ENCODE measurements around the gene NSMCE1. TPM values are rescaled to one million over a fixed set of nuclear protein-coding genes. Genes with fewer than 3 reads are reported as not detected.
A peak's percentile ranks its signal among the peaks of the same experiment; 100 is the strongest.

Gene NSMCE1
- total RNA-seq, 1 experiment from 2014 or later, result 106 TPM

DNA sequence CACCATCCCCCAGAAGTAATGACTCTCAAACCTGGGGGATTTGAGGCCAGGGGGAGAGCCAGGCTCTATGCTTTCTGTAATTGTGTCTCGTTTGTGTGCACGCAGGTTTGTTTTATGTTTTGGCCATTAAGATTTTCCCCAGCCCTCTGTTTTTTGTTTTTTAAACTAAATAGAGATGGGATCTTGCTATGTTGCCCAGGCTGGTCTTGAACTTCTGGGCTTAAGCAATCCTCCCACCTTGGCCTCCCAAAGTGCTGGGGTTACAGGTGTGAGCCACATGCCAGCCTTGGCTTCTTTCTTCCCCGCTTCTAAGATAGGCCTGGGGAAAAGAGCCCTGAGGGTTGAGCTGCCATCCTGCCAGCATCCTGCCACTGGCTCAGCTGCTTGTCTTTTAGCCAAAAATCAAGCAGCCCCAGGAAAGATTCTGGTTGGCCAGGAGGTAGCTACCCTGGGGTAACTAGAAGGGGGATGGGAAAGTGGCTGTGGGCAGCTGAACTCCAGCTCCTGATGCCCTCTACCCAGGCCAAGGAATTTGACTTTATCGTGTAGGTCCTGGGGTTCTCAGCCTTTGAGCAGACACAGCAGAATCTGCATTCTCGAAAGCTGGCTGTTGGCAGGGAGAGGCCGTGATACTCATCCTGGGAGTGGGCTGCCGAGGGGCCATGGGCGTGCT, 46.9 kb downstream of the NSMCE1 start:
- ChIA-PET CTCF (interaction anchor here (0.6 to 6.6 kb wide), 6 partner anchors 13 to 1240 kb away, joined by 4 to 58 read pairs (median 6); no protein-coding TSS in a partner anchor), POLR2A (interaction anchor here (0.7 to 2.3 kb wide), 2 partner anchors 13 to 18 kb away, joined by 3 to 11 read pairs; partner anchors contain the start of gene KDM8)
- DNase-seq (ENCODE audit: unreplicated experiment), result no peak
- peaks cover 11% of the 10 kb centered on the region for H3K36me3 Mint-ChIP-seq (ENCODE audit: insufficient read depth, unreplicated experiment)
- intact Hi-C loops (cut with micrococcal nuclease), result no loop called here
- H3K9me3 Mint-ChIP-seq (ENCODE audit: unreplicated experiment), result no peaks in the 10 kb centered on the region
- TSS peak; percentile 8 for BruUV-seq (replicated peaks)
- H3K27ac Mint-ChIP-seq (ENCODE audit: low read depth, unreplicated experiment), result no peak overlapping the region
- no peaks in the 10 kb centered on the region for H3K27me3 Mint-ChIP-seq (ENCODE audit: insufficient read depth, unreplicated experiment)
- TF ChIP-seq, protein P1, sequence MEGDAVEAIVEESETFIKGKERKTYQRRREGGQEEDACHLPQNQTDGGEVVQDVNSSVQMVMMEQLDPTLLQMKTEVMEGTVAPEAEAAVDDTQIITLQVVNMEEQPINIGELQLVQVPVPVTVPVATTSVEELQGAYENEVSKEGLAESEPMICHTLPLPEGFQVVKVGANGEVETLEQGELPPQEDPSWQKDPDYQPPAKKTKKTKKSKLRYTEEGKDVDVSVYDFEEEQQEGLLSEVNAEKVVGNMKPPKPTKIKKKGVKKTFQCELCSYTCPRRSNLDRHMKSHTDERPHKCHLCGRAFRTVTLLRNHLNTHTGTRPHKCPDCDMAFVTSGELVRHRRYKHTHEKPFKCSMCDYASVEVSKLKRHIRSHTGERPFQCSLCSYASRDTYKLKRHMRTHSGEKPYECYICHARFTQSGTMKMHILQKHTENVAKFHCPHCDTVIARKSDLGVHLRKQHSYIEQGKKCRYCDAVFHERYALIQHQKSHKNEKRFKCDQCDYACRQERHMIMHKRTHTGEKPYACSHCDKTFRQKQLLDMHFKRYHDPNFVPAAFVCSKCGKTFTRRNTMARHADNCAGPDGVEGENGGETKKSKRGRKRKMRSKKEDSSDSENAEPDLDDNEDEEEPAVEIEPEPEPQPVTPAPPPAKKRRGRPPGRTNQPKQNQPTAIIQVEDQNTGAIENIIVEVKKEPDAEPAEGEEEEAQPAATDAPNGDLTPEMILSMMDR (IDR thresholded peaks at IDR 0.05; ENCODE audit: unreplicated experiment), result no peak
- H3K4me1 Mint-ChIP-seq (ENCODE audit: insufficient read depth, unreplicated experiment), result no peaks in the 10 kb centered on the region
- H3K4me3 Mint-ChIP-seq (ENCODE audit: unreplicated experiment), result no peak overlapping the region

DNA sequence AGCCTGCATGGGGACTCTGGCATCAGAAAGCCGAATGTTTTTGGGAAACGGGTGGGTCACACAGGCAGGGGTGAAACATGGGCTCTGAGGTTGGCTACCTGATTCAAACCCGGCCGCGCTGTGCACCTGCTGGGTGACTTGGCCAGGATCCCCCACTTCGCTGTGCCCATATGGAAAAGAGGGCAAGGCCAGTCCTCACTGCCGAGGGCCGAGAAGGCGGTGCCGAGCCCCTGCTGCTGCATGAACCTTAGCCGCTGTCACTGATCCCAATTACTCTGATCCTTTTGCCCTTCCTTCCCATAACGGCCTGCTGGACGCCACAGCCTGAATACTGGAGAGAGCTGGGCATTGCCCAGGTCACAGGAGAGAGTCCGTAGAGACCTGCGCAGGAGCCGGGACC, 47.6 kb downstream of the NSMCE1 start:
- BruUV-seq (replicated peaks), result no TSS peak
- Mint-ChIP-seq H3K4me1 (ENCODE audit: insufficient read depth, unreplicated experiment) (no peaks in the 10 kb centered on the region), H3K27me3 (ENCODE audit: insufficient read depth, unreplicated experiment) (no peaks in the 10 kb centered on the region), H3K36me3 (ENCODE audit: insufficient read depth, unreplicated experiment) (peaks cover 11% of the 10 kb centered on the region), H3K9me3 (ENCODE audit: unreplicated experiment) (no peaks in the 10 kb centered on the region), H3K4me3 (ENCODE audit: unreplicated experiment) (no peak overlapping the region), H3K27ac (ENCODE audit: low read depth, unreplicated experiment) (no peak overlapping the region)
- TF ChIP-seq, protein P1 (IDR thresholded peaks at IDR 0.05; ENCODE audit: unreplicated experiment), result no peak
- POLR2A ChIA-PET, result interaction anchor here (2.3 kb wide), 1 partner anchor 17 kb away, joined by 11 read pairs; the partner anchor contains the start of gene KDM8
- no peak for DNase-seq (ENCODE audit: unreplicated experiment)
- intact Hi-C loops (cut with micrococcal nuclease), result no loop called here
- CTCF ChIA-PET, result interaction anchor here (0.7 to 6.6 kb wide), 3 partner anchors 14 to 147 kb away, joined by 4 to 58 read pairs (median 41); no protein-coding TSS in a partner anchor

DNA sequence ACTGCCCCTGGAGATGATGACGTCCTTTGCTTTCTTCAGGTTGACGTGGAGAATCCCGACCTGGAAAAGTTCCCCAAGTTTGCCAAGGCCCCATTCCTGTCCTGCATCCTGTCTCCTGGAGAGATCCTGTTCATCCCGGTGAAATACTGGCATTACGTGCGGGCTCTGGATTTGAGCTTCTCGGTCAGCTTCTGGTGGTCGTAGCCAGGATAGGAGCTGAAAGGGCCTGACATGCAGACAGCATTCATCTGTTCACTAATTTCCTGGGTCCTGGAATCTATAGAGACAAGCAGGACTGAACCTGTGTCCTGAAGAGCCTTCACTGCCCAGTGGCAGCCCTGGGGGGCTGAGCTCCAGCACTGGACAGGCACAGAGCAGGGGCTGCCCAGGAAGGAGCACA, 48.0 kb downstream of the NSMCE1 start:
- TF ChIP-seq, protein P1 (IDR thresholded peaks at IDR 0.05; ENCODE audit: unreplicated experiment), result no peak
- Mint-ChIP-seq H3K27ac (ENCODE audit: low read depth, unreplicated experiment) (no peak overlapping the region), H3K4me3 (ENCODE audit: unreplicated experiment) (no peak overlapping the region), H3K9me3 (ENCODE audit: unreplicated experiment) (no peaks in the 10 kb centered on the region), H3K36me3 (ENCODE audit: insufficient read depth, unreplicated experiment) (peaks cover 7% of the 10 kb centered on the region), H3K27me3 (ENCODE audit: insufficient read depth, unreplicated experiment) (no peaks in the 10 kb centered on the region), H3K4me1 (ENCODE audit: insufficient read depth, unreplicated experiment) (no peaks in the 10 kb centered on the region)
- BruUV-seq (replicated peaks), result no TSS peak
- intact Hi-C loops (cut with micrococcal nuclease), result no loop called here
- CTCF ChIA-PET, result interaction anchor here (6.0 to 6.6 kb wide), 2 partner anchors 15 to 147 kb away, joined by 41 to 58 read pairs; no protein-coding TSS in a partner anchor
- POLR2A ChIA-PET, result no interaction called here
- DNase-seq (ENCODE audit: unreplicated experiment), result no peak

DNA sequence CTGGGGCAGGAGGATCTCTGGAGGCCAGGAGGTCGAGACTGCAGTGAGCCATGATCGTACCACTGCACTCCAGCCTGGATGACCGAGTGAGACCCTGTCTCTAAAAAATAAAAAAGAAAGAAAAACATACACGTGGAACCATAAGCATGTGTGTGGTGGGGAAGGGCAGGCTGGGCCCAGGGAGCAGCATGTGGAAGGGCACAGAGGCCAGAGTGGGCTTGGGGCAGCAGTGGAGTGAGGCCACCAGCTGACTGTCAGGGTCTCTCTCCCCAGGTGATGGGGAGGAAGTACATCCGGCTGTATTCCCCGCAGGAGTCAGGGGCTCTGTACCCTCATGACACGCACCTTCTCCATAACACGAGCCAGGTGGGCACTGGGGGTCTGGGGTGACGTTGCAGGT, 48.5 kb downstream of the NSMCE1 start:
- Mint-ChIP-seq H3K27ac (ENCODE audit: low read depth, unreplicated experiment) (no peak overlapping the region), H3K4me3 (ENCODE audit: unreplicated experiment) (no peak overlapping the region), H3K27me3 (ENCODE audit: insufficient read depth, unreplicated experiment) (no peaks in the 10 kb centered on the region), H3K4me1 (ENCODE audit: insufficient read depth, unreplicated experiment) (no peaks in the 10 kb centered on the region), H3K36me3 (ENCODE audit: insufficient read depth, unreplicated experiment) (peaks cover 5% of the 10 kb centered on the region), H3K9me3 (ENCODE audit: unreplicated experiment) (no peaks in the 10 kb centered on the region)
- BruUV-seq (replicated peaks), result no TSS peak
- TF ChIP-seq, protein P1 (IDR thresholded peaks at IDR 0.05; ENCODE audit: unreplicated experiment), result no peak
- intact Hi-C loops (cut with micrococcal nuclease), result no loop called here
- ChIA-PET CTCF (no interaction called here), POLR2A (no interaction called here)
- DNase-seq (ENCODE audit: unreplicated experiment), result no peak

All from MCF 10A (cell line).